Measurements from ENCODE around the gene NECAB3.

NECAB3 gene

GRCh38 chr20:33664085-33664761, 10.0 kb downstream of the NECAB3 start:
- no peak for DNase-seq (ENCODE audit: low spot score)

- peak; percentile 80 for DNase-seq (ENCODE audit: low spot score)
These were observed 10.8 kb downstream of the NECAB3 start for GRCh38 chr20:33663161-33664084.

- no peak for DNase-seq (ENCODE audit: low spot score)
These were observed 12.1 kb downstream of the NECAB3 start, which contains the start of gene C20orf144 for GRCh38 chr20:33662172-33662571. Gene C20orf144 (plus strand): TSS chr20:33662327. CDS start chr20:33662346, 19 bp downstream.

DNA sequence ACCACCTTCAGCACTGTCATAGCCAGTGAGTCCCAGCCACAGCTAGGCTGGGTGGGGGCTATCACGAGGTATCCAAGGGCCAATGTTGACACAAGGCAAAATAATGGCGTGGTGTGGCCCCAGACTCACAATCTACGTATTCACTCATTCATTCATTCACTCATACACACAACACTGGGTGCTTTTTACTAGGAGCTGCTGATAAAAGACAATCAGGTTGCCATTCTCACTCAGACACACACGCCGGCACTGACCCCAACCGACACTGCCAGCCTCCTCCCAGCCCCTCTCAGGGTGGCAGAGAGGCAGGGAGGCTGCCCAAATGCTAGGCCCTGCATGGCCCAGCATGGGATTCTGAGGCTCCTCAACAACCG, 13.6 kb downstream of the NECAB3 start:
- DNase-seq (ENCODE audit: low spot score): no peak

DNA sequence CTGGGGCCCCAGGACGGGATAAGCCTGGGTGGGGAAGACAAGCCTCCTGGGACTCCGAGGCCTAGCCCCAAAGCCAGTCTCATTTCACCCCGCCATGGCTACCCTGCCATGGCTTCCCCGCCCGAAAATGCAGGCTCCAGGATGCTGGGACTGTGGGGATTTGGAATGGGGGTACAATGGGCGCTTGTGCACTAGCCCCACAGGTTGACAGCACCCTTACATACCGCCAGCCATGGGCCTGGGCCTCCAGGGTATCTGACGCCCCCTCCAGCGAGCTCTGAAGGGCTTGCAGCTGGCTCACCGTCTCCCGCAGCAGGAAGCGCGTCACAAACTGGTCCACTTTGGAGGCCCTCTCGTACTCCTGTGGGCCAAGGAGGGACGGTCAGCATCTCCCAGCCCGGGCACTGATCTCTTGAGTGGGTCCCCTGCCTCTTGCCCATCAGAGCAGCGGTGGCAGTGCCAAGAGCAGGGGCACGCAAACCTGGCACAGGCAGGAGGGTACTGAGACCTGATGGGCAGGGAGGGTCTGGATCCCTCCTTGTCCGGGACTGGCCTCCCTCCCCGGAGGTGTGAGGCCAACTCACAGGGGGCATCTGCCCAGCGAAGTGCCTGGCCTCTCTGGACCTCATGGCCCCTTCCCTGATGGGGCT, 14.1 kb downstream of the NECAB3 start:
- no peak for DNase-seq (ENCODE audit: low spot score)

- no peak for DNase-seq (ENCODE audit: low spot score)
These were observed 14.7 kb downstream of the NECAB3 start for GRCh38 chr20:33659341-33660034.

DNA sequence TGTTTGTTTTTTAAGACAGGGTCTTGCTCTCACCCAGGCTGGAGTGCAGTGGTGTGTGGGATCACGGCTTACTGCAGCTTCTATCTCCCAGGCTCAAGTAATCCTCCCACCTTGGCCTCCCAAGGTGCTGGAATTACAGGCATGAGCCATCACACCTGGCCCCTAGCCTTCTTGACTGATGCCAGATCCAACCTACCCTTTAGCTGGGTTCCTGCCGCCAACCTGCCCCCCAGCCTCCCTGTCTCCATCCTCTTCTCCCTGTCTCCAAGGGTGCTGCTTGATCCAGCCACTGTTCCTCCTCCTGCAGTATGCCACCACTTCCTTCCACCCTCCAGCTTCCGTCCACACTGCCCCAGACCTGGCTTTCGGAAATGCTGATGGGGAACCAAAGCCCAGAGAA, 15.3 kb downstream of the NECAB3 start:
- no peak for DNase-seq (ENCODE audit: low spot score)

GRCh38 chr20:33658510-33658909, 15.7 kb downstream of the NECAB3 start:
- DNase-seq (ENCODE audit: low spot score): no peak

DNA sequence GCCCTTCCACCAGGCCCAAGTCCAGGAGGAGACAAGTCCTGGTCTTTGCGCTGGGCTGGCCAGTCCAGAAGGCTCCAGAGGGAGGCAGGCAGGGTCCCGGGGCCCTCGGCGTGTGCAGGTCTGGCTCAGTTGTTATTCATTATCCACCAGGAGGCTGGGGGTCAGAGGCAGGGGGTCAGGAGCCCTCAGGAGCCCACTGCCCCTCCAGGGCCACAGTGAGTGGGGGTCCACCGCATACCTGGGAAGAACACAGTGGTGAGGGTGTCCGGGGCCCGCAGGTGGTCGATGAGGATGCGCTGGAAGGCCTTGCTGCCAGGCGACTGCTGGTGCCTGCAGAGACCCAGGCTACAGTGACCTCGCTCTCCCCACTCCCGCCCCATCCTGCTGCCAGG, 16.5 kb downstream of the NECAB3 start:
- no peak for DNase-seq (ENCODE audit: low spot score)

GRCh38 chr20:33656783-33657703, 17.2 kb downstream of the NECAB3 start:
- no peak for DNase-seq (ENCODE audit: low spot score)

DNA sequence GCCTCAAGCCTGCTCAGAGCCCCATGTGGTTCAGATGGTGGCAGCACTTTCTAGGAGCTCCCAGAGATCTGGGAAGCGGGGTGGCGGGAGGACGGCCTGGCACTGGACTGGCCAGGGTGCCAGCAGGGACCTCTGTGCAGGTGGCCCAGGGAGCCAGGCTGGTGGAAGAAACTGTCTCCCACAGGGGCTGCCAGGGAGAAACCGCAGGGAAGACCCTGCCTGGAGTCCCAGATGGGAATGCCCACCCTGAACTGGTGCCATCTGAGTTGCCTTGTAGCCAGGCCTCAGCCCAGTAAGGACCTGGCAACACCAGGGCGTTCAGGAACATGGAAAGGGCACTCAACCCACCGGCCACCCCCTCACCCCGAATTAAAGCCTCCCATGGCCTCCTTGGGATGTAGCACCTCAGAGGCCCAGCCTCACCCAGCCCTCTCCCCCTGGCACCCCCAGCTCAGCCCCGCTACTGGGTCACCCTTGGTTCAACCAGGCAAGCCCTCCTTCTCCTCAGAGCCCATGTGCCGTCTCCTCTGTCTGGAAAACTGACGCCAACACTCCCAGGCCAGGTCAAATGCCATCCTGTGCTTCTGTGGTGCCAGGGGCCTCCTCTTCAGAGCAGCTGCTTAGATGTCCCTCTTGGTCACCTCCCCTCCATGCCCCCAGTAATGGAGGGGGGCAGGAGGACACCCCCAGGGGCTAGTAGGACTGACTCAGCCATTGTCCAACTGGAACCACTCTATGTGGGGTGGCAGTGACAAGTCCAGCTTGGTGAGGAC, 18.0 kb downstream of the NECAB3 start:
- DNase-seq (ENCODE audit: low spot score): no peak

DNA sequence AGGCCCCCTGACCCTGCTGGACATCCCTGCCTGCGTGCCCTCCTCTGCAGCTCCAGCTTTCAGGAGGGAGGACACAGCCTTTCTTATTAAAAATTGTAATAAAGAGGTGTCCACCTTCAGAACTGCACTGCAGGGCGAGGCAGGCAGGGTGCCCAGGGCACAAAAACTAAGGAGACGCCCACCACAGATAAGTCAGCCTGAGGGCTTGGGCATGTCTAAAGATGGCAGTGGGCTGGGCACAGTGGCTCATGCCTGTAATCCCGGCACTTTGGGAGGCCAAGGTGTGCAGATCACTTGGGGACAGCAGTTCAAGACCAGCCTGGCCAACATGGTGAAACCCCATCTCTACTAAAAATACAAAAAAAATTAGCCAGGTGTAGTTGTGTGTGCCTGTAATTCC, 19.1 kb downstream of the NECAB3 start:
- no peak for DNase-seq (ENCODE audit: low spot score)

DNA sequence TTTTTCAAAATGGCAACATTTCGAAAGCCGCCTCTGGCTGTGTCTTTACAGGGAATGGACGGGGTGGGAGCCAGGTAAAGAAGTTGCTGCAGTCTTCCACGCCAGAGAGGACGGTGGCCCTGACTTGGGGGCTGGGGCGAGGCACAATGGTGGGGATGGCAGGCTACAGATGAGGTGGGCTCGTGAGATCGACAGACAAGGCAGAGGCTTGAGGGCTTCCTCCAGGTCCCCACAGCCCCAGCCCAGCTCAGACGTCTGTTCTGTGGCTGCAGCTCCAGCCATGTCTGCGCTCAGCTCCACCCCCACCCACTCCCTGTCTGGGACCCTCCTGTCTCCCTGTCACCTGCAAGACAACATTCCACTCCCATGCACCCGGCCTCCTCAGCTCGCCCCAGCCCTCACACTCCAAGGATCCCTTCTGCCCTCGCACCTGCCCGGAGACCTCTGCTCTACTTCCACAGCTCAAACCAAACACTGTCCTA, 19.5 kb downstream of the NECAB3 start:
- DNase-seq (ENCODE audit: low spot score): no peak

GRCh38 chr20:33653900-33654596, 20.2 kb downstream of the NECAB3 start:
- no peak for DNase-seq (ENCODE audit: low spot score)

DNA sequence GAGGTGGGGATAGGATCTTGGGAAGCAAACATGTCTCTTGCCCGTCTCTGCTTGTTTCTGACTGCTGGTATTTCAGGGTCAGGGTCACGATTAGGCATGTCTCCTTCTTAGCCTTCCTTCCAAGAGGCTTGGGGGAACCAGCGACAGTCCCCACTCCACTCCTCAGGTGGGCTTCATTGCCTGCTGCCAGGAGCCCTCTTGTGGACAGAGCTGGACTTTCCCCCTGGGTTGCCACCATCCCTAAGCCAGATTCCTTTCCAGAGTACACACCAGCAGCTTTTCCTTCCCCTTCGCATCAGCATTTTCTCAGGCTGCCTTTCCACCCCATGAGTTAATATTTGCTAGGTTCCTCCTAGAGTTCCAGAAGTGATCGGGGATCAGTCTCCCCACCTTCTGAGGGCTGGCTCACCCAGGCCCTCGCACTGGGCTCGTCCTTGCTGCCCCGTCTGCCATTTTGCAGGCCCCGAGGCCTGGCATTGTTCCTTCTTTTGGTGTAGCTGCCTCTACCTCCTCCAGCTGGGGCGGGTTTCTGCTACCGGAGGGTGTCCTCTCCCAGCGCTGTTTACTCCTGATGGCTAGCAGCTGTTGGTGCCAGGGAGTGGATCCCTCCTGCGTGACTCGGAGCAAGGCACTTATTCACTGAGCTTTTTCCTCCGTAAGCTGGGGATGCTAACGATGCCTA, 20.9 kb downstream of the NECAB3 start:
- peak; percentile 72 for DNase-seq (ENCODE audit: low spot score)

DNA sequence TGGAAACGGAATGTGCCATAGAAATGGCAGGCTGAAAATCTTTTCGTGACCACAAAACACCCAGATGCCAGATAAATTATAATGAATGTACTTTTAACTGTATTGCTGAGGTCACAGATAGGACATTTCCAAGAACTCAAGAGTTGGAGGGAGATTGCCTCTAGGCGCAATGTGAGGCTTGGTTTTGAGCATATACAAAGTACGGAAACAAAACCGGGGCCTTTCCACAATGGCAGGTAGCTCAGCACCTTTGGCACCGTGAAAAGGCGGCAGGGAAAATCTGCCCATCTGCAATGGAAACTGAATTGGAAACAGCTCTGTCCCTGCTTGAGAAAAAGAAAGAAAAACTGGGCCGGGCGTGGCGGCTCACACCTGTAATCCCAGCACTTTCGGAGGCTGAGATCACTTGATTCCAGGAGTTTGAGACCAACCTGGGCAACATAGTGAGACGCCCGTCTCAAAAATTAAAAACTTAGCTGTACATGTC, 22.6 kb downstream of the NECAB3 start:
- DNase-seq (ENCODE audit: low spot score): no peak

GRCh38 chr20:33650753-33651561, 23.3 kb downstream of the NECAB3 start:
- DNase-seq (ENCODE audit: low spot score): no peak

All from globus pallidus (tissue), 1 donor.